ENCODE measurements around the gene PTPRD. TPM values are rescaled to one million over a fixed set of nuclear protein-coding genes. Genes with fewer than 3 reads are reported as not detected.

PTPRD gene
- total RNA-seq, 1 donor from 2014 or later, result 109 TPM

DNA sequence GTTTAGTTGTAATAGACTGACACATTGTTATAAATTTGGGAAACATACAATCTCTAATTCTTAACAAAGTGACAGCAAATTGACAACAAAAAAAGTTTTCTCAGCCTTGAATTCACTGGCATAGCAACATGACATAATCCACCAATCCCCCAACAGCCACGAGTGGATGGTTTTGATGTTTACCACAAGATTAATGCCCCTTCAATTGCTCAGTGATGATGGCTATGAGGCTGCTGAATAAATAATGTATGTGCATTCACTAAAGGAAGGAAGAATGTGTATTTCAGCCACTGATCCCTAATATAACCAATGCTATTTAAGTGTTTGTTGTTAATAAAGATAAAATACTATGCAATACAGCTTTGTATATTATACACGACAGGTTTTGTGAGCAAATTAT, 2069.6 kb downstream of the PTPRD start:
- H3K27me3 Mint-ChIP-seq (ENCODE audit: low read depth), result no peaks in the 10 kb centered on the region
- no peak overlapping the region for H3K4me3 Mint-ChIP-seq
- H3K9me3 Mint-ChIP-seq, result peaks cover 4% of the 10 kb centered on the region
- H3K36me3 Mint-ChIP-seq, result peaks cover 2% of the 10 kb centered on the region
- no peak for DNase-seq (ENCODE audit: low spot score in 2 of 2, unreplicated experiment in 2 of 2)
- H3K27ac Mint-ChIP-seq, result no peak overlapping the region
- TF ChIP-seq, protein P1, sequence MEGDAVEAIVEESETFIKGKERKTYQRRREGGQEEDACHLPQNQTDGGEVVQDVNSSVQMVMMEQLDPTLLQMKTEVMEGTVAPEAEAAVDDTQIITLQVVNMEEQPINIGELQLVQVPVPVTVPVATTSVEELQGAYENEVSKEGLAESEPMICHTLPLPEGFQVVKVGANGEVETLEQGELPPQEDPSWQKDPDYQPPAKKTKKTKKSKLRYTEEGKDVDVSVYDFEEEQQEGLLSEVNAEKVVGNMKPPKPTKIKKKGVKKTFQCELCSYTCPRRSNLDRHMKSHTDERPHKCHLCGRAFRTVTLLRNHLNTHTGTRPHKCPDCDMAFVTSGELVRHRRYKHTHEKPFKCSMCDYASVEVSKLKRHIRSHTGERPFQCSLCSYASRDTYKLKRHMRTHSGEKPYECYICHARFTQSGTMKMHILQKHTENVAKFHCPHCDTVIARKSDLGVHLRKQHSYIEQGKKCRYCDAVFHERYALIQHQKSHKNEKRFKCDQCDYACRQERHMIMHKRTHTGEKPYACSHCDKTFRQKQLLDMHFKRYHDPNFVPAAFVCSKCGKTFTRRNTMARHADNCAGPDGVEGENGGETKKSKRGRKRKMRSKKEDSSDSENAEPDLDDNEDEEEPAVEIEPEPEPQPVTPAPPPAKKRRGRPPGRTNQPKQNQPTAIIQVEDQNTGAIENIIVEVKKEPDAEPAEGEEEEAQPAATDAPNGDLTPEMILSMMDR (IDR thresholded peaks at IDR 0.05; ENCODE audit: unreplicated experiment), result no peak
- peaks cover 39% of the 10 kb centered on the region for H3K4me1 Mint-ChIP-seq

DNA sequence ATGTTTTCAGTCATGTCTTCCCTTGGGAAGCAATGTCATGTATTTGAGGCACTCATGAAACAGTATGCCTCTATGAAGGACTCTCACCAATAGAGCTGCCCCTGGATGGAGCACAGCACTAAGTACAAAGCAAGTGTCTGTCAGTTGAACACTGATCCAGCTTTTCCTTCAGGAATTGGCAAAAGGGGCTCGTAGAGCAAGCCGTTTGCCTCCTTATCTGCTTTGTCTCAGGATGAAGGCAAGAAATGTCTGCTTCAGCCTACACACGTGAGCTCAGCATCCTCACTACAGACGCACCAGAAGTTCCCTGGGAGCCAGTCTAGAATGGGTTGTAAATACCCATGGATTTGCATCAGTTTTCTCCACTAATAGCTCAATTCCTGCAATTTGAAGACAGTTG, 2070.3 kb downstream of the PTPRD start:
- H3K27ac Mint-ChIP-seq, result no peak overlapping the region
- peaks cover 2% of the 10 kb centered on the region for H3K36me3 Mint-ChIP-seq
- no peak for DNase-seq (ENCODE audit: low spot score in 2 of 2, unreplicated experiment in 2 of 2)
- TF ChIP-seq, protein P1 (IDR thresholded peaks at IDR 0.05; ENCODE audit: unreplicated experiment), result no peak
- H3K27me3 Mint-ChIP-seq (ENCODE audit: low read depth), result no peaks in the 10 kb centered on the region
- peaks cover 5% of the 10 kb centered on the region for H3K9me3 Mint-ChIP-seq
- peaks cover 34% of the 10 kb centered on the region for H3K4me1 Mint-ChIP-seq
- no peak overlapping the region for H3K4me3 Mint-ChIP-seq

DNA sequence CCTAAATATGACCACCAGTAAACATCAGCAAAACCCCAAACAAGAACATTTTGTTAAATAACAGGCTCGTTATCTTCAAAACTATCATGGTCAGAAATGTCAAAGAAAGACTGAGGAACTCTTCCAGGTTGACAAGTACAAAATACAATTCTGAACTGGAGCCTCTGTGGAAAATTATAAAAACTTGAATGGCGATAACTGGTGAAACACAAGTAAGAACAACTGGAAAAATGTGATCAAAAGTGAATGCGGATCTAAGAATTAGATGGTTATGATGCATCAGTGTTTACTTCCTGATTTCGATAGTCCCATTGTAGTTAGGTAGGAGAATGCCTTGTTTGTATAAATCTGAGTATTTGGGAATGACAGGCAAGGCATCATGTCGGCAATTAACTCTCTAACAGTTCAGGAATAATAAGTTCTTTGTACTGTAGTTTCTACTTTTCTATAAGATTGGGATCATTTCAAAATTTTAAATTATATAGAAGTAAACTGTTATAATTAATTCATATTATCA, 2073.1 kb downstream of the PTPRD start:
- Mint-ChIP-seq H3K27me3 (ENCODE audit: low read depth) (no peaks in the 10 kb centered on the region), H3K4me3 (no peak overlapping the region), H3K4me1 (peaks cover 19% of the 10 kb centered on the region), H3K36me3 (peaks cover 2% of the 10 kb centered on the region), H3K9me3 (peaks cover 8% of the 10 kb centered on the region), H3K27ac (no peak overlapping the region)
- TF ChIP-seq, protein P1 (IDR thresholded peaks at IDR 0.05; ENCODE audit: unreplicated experiment), result no peak
- DNase-seq (ENCODE audit: low spot score in 2 of 2, unreplicated experiment in 2 of 2), result no peak

DNA sequence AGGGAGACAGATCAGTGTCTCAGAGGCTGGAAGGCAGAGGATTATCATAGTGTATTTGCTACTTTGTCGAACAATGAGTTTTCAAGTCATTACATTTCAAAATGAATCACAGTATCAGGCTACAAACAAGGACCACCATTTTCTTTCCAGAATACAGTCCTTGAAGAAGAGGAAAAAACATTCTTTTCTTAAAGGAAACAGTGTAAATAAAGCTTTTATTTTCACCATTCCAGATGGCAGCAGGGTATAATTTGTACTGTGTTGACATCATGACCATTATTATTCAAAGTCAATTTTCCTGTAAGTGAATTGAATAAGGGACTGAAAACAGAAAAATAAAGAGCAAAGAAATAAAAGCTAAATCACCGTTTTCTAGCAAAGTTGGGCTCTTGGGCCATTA, 2076.0 kb downstream of the PTPRD start:
- peaks cover 8% of the 10 kb centered on the region for H3K9me3 Mint-ChIP-seq
- no peak overlapping the region for H3K27ac Mint-ChIP-seq
- TF ChIP-seq, protein P1 (IDR thresholded peaks at IDR 0.05; ENCODE audit: unreplicated experiment), result no peak
- no peak overlapping the region for H3K4me3 Mint-ChIP-seq
- H3K36me3 Mint-ChIP-seq, result peaks cover 2% of the 10 kb centered on the region
- peaks cover 16% of the 10 kb centered on the region for H3K4me1 Mint-ChIP-seq
- DNase-seq (ENCODE audit: low spot score in 2 of 2, unreplicated experiment in 2 of 2), result no peak
- H3K27me3 Mint-ChIP-seq (ENCODE audit: low read depth), result no peaks in the 10 kb centered on the region

DNA sequence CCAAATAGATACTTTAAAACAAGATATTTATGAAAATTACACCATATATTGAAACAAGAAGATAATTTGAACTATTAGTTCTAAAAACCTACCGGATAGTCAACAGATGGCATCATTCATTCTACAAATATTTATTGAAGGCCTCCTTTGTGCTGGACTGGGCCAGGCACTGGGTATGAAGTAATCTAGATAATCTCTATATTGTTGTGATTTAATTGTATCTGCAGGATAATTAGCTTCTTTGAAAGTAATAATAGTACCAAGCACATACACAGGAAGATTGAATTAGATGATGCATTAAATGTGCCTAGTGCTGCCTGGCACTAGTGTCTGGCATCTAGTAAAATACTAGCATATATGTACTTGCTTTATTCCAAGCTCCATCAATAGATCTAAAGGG, 2078.0 kb downstream of the PTPRD start:
- DNase-seq (ENCODE audit: low spot score in 2 of 2, unreplicated experiment in 2 of 2), result no peak

More for the DNA sequence above, 2078.0 kb downstream of the PTPRD start:
- peaks cover 2% of the 10 kb centered on the region for H3K36me3 Mint-ChIP-seq
- no peak overlapping the region for H3K4me3 Mint-ChIP-seq
- peaks cover 13% of the 10 kb centered on the region for H3K4me1 Mint-ChIP-seq
- H3K27me3 Mint-ChIP-seq (ENCODE audit: low read depth), result no peaks in the 10 kb centered on the region
- peaks cover 8% of the 10 kb centered on the region for H3K9me3 Mint-ChIP-seq
- TF ChIP-seq, protein P1 (IDR thresholded peaks at IDR 0.05; ENCODE audit: unreplicated experiment), result no peak
- H3K27ac Mint-ChIP-seq, result no peak overlapping the region

Data from mesothelial cell of epicardium (in vitro differentiated cells).